ENCODE measurements around the gene SPATA25. TPM values are rescaled to one million over a fixed set of nuclear protein-coding genes. Genes with fewer than 3 reads are reported as not detected.
"Not testable (repeated sequence)": the region's sequence is repeated elsewhere in the genome, so short reads cannot be mapped to it uniquely, and the experiment has no call there.

The SPATA25 gene
- total RNA-seq, 1 donor from 2014 or later, result 0.47 TPM

GRCh38 chr20:45874576-45874975 is 12.8 kb downstream of the SPATA25 start:
- no peak for DNase-seq
- H3K27ac Mint-ChIP-seq, result no peak overlapping the region
- H3K4me3 Mint-ChIP-seq, result no peak overlapping the region
- H3K36me3 Mint-ChIP-seq (ENCODE audit: low read depth), result peaks cover 4% of the 10 kb centered on the region
- no peaks in the 10 kb centered on the region for H3K9me3 Mint-ChIP-seq
- no peaks in the 10 kb centered on the region for H3K4me1 Mint-ChIP-seq
- intact Hi-C loops (cut with micrococcal nuclease), result no loop called here
- H3K27me3 Mint-ChIP-seq, result no peaks in the 10 kb centered on the region

- H3K27me3 Mint-ChIP-seq; H3K4me3 Mint-ChIP-seq; H3K9me3 Mint-ChIP-seq; H3K4me1 Mint-ChIP-seq; intact Hi-C loops (cut with micrococcal nuclease); H3K36me3 Mint-ChIP-seq (ENCODE audit: low read depth); DNase-seq: not testable (repeated sequence)
- peak overlapping the region; percentile 67 for H3K27ac Mint-ChIP-seq
Measured at GRCh38 chr20:45874104-45874481, 13.3 kb downstream of the SPATA25 start.

GRCh38 chr20:45873409-45874103 is 13.9 kb downstream of the SPATA25 start:
- Mint-ChIP-seq H3K27me3 (no peaks in the 10 kb centered on the region), H3K9me3 (no peaks in the 10 kb centered on the region), H3K36me3 (ENCODE audit: low read depth) (peaks cover 2% of the 10 kb centered on the region), H3K4me3 (no peak overlapping the region), H3K4me1 (no peaks in the 10 kb centered on the region), H3K27ac (peak overlapping the region; percentile 67)
- DNase-seq, result no peak
- intact Hi-C loops (cut with micrococcal nuclease), result no loop called here

- Mint-ChIP-seq H3K4me3 (no peak overlapping the region), H3K27me3 (no peaks in the 10 kb centered on the region), H3K27ac (no peak overlapping the region), H3K4me1 (no peaks in the 10 kb centered on the region), H3K9me3 (no peaks in the 10 kb centered on the region), H3K36me3 (ENCODE audit: low read depth) (peaks cover 2% of the 10 kb centered on the region)
- no peak for DNase-seq
- intact Hi-C loops (cut with micrococcal nuclease), result no loop called here
Measured at GRCh38 chr20:45872626-45873025, 14.8 kb downstream of the SPATA25 start.

GRCh38 chr20:45867819-45868176 is 19.6 kb downstream of the SPATA25 start:
- Mint-ChIP-seq H3K4me3 (no peak overlapping the region), H3K36me3 (ENCODE audit: low read depth) (peaks cover 7% of the 10 kb centered on the region), H3K27ac (no peak overlapping the region), H3K4me1 (no peaks in the 10 kb centered on the region), H3K27me3 (no peaks in the 10 kb centered on the region), H3K9me3 (no peaks in the 10 kb centered on the region)
- intact Hi-C loops (cut with micrococcal nuclease), result no loop called here
- DNase-seq, result no peak

- DNase-seq, result no peak
- Mint-ChIP-seq H3K9me3 (no peaks in the 10 kb centered on the region), H3K27ac (no peak overlapping the region), H3K27me3 (no peaks in the 10 kb centered on the region), H3K4me1 (no peaks in the 10 kb centered on the region), H3K4me3 (no peak overlapping the region), H3K36me3 (ENCODE audit: low read depth) (peaks cover 5% of the 10 kb centered on the region)
- intact Hi-C loops (cut with micrococcal nuclease), result no loop called here
Measured at GRCh38 chr20:45867136-45867818, 20.1 kb downstream of the SPATA25 start.

GRCh38 chr20:45866454-45866853 is 21.0 kb downstream of the SPATA25 start:
- Mint-ChIP-seq H3K9me3 (no peaks in the 10 kb centered on the region), H3K4me3 (no peak overlapping the region), H3K27ac (no peak overlapping the region), H3K36me3 (ENCODE audit: low read depth) (peaks cover 4% of the 10 kb centered on the region), H3K4me1 (no peaks in the 10 kb centered on the region), H3K27me3 (no peaks in the 10 kb centered on the region)
- DNase-seq, result no peak
- intact Hi-C loops (cut with micrococcal nuclease), result no loop called here

GRCh38 chr20:45863543-45864470 is 23.6 kb downstream of the SPATA25 start:
- DNase-seq, result no peak
- Mint-ChIP-seq H3K27me3 (no peaks in the 10 kb centered on the region), H3K4me1 (peaks cover 12% of the 10 kb centered on the region), H3K27ac (no peak overlapping the region), H3K9me3 (no peaks in the 10 kb centered on the region), H3K36me3 (ENCODE audit: low read depth) (peaks cover 13% of the 10 kb centered on the region), H3K4me3 (no peak overlapping the region)
- intact Hi-C loops (cut with micrococcal nuclease), result no loop called here

- Mint-ChIP-seq H3K27me3 (no peaks in the 10 kb centered on the region), H3K4me3 (no peak overlapping the region), H3K9me3 (no peaks in the 10 kb centered on the region), H3K36me3 (ENCODE audit: low read depth) (peaks cover 13% of the 10 kb centered on the region), H3K4me1 (peaks cover 27% of the 10 kb centered on the region), H3K27ac (no peak overlapping the region)
- no peak for DNase-seq
- intact Hi-C loops (cut with micrococcal nuclease), result no loop called here
Measured at GRCh38 chr20:45861221-45862075, 26.0 kb downstream of the SPATA25 start.

- peaks cover 13% of the 10 kb centered on the region for H3K36me3 Mint-ChIP-seq (ENCODE audit: low read depth)
- intact Hi-C loops (cut with micrococcal nuclease), result no loop called here
- H3K4me1 Mint-ChIP-seq, result peaks cover 30% of the 10 kb centered on the region
- DNase-seq, result no peak
- H3K4me3 Mint-ChIP-seq, result no peak overlapping the region
- no peak overlapping the region for H3K27ac Mint-ChIP-seq
- H3K9me3 Mint-ChIP-seq, result no peaks in the 10 kb centered on the region
- H3K27me3 Mint-ChIP-seq, result no peaks in the 10 kb centered on the region
Measured at GRCh38 chr20:45860560-45861220, 26.7 kb downstream of the SPATA25 start.

GRCh38 chr20:45859916-45860315 is 27.5 kb downstream of the SPATA25 start:
- Mint-ChIP-seq H3K9me3 (no peaks in the 10 kb centered on the region), H3K27me3 (no peaks in the 10 kb centered on the region), H3K27ac (no peak overlapping the region), H3K4me3 (no peak overlapping the region), H3K4me1 (peaks cover 34% of the 10 kb centered on the region), H3K36me3 (ENCODE audit: low read depth) (peaks cover 13% of the 10 kb centered on the region)
- intact Hi-C loops (cut with micrococcal nuclease), result no loop called here
- DNase-seq, result no peak

- Mint-ChIP-seq H3K36me3 (ENCODE audit: low read depth) (peaks cover 17% of the 10 kb centered on the region), H3K4me1 (peaks cover 35% of the 10 kb centered on the region), H3K27ac (peak overlapping the region; percentile 98), H3K4me3 (peak overlapping the region; percentile 98), H3K27me3 (no peaks in the 10 kb centered on the region), H3K9me3 (no peaks in the 10 kb centered on the region)
- no peak for DNase-seq
- intact Hi-C loops (cut with micrococcal nuclease), result loop anchor here (1.0 to 2.0 kb wide), 7 partner anchors 23 to 114 kb away; partner anchors contain the start of genes CTSA, NEURL2, UBE2C and ZNF335
Measured at GRCh38 chr20:45857882-45858216, 29.6 kb downstream of the SPATA25 start.
